GM19455 (cell line): ENCODE data around the gene CTNNA3.
"Not testable (repeated sequence)": the region's sequence is repeated elsewhere in the genome, so short reads cannot be mapped to it uniquely, and the experiment has no call there.

Experiments used
- ATAC-seq: cut with Tn5 transposase; IDR thresholded peaks from one replicate; pipeline ENCODE4 v1.9.1; 2021; ENCODE audit not compliant: unreplicated experiment

The CTNNA3 gene

GRCh38 chr10:66483966-66484365 is 1212.0 kb downstream of the CTNNA3 start:
- no peak for ATAC-seq

DNA sequence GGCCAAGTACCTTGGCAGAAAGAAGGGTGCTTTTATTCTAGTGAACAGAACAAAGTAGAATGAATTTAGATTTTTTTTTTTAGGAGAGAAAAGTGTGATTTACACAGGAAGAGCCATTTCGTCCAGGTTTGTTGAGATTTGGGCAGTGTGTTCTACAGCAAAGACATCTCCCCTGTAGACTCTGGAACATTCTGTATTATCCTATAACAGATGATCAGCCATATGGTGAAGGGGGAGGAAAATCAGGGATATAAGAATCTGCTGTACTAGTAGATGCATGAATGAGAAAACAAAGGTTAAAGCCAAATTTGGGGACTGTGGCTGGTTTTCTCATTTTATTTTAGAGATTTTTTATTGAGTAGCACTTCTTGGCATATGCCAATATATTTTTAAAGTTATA is 1223.8 kb downstream of the CTNNA3 start:
- ATAC-seq, result no peak

DNA sequence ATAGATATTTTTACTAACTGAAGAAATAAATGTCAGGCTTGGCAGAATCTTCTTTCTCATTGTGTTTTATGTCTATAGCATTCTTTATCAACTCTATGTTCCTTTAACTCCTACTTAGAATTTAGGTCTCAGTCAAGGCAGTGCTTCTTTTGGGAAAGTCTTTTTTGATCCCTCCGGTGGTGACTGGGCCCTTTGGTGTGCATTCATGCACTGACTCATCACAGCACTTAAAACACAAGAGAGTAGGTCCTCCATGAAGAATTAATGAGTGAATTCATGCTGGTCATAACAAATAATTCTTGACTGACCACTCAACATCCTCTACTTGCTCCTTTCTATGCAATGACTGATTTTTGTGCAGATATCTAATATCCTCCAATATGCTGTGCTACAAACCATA is 1229.0 kb downstream of the CTNNA3 start:
- ATAC-seq, result no peak

- ATAC-seq, result no peak
Measured at GRCh38 chr10:66466622-66467021, 1229.4 kb downstream of the CTNNA3 start.

- no peak for ATAC-seq
Measured at GRCh38 chr10:66463611-66464010, 1232.4 kb downstream of the CTNNA3 start.

DNA sequence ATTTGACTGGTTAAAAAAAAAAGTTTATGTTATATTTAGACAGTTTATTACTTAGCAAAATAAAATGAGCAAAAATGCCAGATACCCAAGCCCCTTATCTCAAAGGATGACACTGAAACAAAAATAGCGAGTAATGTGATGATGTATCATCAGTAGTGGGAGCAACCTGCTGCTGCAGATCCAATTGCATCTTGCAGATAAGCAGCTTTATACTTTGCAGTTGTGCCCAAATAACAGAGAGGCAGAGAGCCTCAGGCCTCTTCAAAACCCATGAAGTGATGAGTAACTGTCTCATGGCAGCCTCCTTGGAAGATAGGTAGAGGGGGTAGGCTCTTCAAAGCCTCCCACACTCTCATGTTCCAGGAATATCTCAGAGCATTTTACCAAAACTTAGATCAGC is 1238.4 kb downstream of the CTNNA3 start:
- ATAC-seq, result no peak

DNA sequence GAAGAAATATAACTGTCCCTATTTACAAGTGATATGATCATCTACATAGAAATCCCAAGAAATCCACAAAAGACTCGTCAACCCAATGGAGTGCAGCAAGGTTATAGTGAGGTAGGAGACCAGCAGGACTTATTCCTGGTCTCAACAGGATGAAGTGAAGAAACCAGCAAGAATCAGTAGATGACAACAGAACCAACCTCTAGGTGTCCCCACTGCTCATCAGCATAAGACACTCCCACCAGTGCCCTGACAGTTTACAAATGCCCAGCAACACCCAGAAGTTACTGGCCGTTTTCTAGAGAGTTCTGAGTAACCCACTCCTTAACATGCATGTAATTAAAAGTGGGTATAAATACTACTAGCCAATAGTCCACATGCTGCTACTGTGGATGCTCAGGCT is 1240.7 kb downstream of the CTNNA3 start:
- ATAC-seq, result no peak

- ATAC-seq, result no peak
Measured at GRCh38 chr10:66440568-66440967, 1255.4 kb downstream of the CTNNA3 start.

GRCh38 chr10:66414943-66415342 is 1281.1 kb downstream of the CTNNA3 start:
- ATAC-seq, result no peak

GRCh38 chr10:66405566-66405965 is 1290.4 kb downstream of the CTNNA3 start:
- ATAC-seq, result no peak

DNA sequence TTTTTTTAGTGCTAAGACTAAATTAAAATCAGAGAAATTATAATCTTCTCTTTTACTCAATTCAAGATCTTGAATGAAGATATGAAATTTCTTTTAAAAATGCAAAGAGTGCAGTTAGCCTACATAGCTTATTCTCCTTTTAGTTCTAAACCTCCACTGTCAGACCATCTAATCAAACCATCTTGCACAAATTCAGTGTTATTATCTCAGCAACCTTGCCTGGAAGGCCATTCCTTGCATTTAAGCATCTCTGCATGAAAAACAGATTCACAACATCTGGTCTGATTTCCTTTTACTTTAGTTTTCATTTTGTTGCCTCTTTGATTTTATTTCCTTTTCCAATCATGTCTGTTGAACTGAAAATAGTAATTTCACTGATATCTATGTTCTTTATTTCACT is 1297.3 kb downstream of the CTNNA3 start:
- ATAC-seq, result no peak

DNA sequence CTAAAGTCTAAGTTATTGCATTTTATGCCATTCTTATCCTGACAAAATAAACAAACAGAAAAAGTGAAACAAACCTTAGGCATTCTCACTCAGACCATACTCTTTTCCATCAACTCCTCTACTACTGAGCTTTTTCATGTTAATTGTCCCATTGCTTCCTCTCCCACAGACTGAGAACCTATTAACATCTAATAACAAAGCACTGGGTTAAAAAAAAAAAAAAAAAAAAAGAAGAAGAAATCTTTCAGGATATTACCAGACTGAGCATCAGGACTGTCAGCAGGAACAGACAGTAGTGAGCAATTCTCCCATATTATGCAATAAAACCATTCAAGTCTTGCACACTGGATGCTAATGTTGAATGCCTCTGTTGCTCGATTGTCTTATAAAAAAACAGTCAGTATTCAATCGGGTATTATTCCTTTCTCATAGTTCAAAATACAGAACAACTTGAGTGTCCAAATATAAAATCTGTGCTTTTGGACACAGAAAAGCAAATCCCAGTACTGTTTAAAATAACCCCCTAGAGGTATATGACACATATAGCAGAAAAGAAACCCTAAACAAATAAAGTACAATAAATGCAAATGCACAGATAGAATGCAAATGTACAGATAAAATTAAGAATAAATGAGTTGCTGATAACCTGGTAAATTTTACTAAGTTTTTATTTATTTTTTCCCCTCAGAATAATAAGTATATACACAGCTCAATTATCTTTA is 1301.5 kb downstream of the CTNNA3 start:
- ATAC-seq, result no peak

DNA sequence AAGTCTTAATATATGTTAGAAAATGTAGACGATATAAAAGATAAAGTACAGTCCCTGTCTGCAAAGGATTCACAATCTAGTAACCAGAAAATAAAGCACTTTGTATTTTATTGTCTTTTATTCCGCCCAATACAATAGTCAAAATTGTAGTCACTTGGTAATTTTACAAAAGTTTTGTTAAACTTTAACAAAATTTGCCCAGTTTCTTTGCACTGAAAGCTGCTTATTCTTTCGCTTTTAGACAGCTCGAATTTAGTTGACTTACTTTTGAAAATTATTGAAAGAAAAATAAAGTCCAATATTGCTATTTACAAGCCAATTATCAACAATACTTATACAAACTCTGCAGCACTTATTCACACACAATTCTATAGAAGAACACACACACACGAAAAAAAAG is 1305.1 kb downstream of the CTNNA3 start:
- no peak for ATAC-seq

DNA sequence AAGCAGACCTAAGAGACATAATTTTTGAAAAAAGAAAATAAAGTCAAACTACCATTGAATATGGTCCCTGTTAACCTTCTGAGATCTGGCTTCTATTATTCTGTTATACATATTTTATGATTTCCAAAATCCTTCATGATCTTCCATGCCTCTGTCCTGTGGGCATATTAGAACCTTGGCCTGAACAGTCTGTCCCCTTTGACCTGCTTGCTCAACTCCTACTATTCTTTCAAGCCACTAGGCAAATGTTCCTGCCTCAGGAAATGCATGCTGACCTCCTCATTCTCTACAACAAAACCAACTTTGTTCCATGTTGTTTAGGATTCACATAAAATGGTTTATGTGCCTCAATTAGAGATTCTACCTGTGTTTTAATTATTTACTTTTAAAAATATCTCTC is 1315.0 kb downstream of the CTNNA3 start:
- no peak for ATAC-seq

- ATAC-seq, result no peak
Measured at GRCh38 chr10:66378117-66378876, 1317.7 kb downstream of the CTNNA3 start.

GRCh38 chr10:66368146-66368545 is 1327.8 kb downstream of the CTNNA3 start:
- no peak for ATAC-seq

DNA sequence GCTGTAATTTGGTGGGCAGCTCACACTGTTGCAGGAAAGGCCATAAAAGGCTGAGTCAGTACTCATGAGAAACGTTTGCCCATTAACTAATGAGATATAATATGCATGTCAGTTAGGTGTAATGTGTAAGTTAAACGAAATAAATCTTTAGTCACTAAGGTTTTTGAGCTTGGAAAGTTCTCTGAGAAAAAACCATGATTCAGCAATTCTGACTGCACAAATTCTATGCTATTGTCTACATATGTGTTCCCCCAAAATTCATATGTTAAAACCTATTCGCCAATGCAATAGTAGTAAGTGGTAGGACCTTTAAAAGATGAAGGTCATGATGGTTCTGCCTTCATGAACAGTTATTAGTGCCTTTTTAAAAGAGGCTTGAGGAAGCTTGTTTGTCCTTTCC is 1329.8 kb downstream of the CTNNA3 start:
- no peak for ATAC-seq

GRCh38 chr10:66365686-66366085 is 1330.3 kb downstream of the CTNNA3 start:
- ATAC-seq, result no peak

DNA sequence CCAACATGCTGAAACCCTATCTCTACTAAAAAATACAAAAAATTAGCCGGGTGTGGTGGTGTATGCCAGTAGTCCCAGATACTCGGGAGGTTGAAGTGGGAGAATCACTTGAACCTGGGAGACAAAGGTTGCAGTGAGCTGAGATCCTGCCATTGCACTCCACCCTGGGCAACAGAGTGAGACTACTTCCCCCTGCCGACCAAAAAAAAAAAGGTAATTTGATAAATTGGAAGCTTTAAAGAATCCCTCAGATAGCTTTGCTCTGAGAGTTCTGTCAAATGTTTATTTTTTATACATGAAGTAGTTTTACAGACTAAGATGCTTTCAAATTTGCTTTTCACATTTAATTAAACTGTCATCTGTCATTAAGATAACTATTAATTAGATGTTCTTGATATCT is 1333.5 kb downstream of the CTNNA3 start:
- ATAC-seq, result no peak

DNA sequence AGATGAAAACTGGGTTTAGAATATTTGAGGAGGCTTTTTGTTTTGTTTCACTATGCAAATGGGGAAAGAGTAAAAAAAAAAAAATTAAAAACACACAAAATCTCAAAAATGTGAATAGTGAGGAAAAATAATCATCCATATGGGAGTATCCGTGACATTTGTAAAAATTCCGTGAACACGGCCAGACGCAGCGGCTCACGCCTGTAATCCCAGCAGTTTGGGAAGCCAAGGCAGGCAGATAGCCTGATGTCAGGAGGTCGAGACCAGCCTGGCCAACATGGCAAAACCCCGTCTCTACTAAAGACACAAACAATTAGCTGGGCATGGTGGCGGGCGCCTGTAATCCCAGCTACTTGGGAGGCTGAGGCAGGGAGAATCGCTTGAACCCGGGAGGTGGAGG is 1342.2 kb downstream of the CTNNA3 start:
- not testable (repeated sequence) for ATAC-seq

DNA sequence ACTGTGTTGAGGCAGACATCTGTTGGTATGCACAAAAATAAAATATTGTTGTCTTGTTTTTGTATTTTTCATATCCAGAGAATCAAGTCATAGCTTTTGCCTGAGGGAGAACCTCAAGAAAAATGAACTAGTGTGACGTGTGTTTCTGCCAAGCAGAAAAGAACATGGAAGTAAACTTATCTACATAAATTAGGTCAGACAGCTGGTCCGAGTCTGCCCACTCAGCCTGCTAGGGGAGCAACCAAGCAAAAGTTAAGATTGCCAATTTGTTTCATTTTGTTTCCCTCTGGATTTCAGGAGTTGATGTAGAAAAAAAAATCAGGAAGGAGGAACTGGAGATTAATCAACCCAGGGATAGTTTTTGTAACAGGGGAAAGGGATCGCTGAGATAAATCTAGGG is 1342.6 kb downstream of the CTNNA3 start:
- ATAC-seq, result no peak

- no peak for ATAC-seq
Measured at GRCh38 chr10:66350622-66351399, 1345.2 kb downstream of the CTNNA3 start.
